ENCODE results near the gene CYB5RL. TPM values are rescaled to one million over a fixed set of nuclear protein-coding genes. Genes with fewer than 3 reads are reported as not detected.
"Not testable (repeated sequence)": the region's sequence is repeated elsewhere in the genome, so short reads cannot be mapped to it uniquely, and the experiment has no call there.

Gene CYB5RL
- total and polyA plus RNA-seq, 2 experiments from 2014 or later = 6.4 to 6.7 TPM

GRCh38 chr1:54238353-54239034, 38.7 kb upstream of the CYB5RL start:
- Histone ChIP-seq H3K9me3 (ENCODE audit: low read depth) (no peaks in the 10 kb centered on the region), H3K4me1 (ENCODE audit: low read depth) (no peaks in the 10 kb centered on the region), H3K36me3 (peaks cover 37% of the 10 kb centered on the region), H3K4me3 (no peak overlapping the region), H3K27me3 (no peaks in the 10 kb centered on the region), H3K27ac (no peak overlapping the region)
- no peak for TF ChIP-seq CTCF (IDR thresholded peaks at IDR 0.05; ENCODE audit: low read depth, low read length)
- no peak for DNase-seq (ENCODE audit: low read depth in 1 of 2, low spot score in 1 of 2)

- H3K9me3 ChIP-seq (ENCODE audit: low read depth) = no peaks in the 10 kb centered on the region
- no peak overlapping the region for H3K27ac ChIP-seq
- peaks cover 30% of the 10 kb centered on the region for H3K36me3 ChIP-seq
- no peaks in the 10 kb centered on the region for H3K4me1 ChIP-seq (ENCODE audit: low read depth)
- H3K27me3 ChIP-seq = no peaks in the 10 kb centered on the region
- DNase-seq (ENCODE audit: low read depth in 1 of 2, low spot score in 1 of 2) = no peak
- no peak for TF ChIP-seq CTCF (IDR thresholded peaks at IDR 0.05; ENCODE audit: low read depth, low read length)
- H3K4me3 ChIP-seq = no peak overlapping the region
Observed at GRCh38 chr1:54237586-54237985, 37.8 kb upstream of the CYB5RL start.

GRCh38 chr1:54234284-54234683, 34.5 kb upstream of the CYB5RL start:
- Histone ChIP-seq H3K4me1 (ENCODE audit: low read depth) (no peaks in the 10 kb centered on the region), H3K36me3 (peaks cover 23% of the 10 kb centered on the region), H3K27ac (no peak overlapping the region), H3K9me3 (ENCODE audit: low read depth) (no peaks in the 10 kb centered on the region), H3K4me3 (no peak overlapping the region), H3K27me3 (no peaks in the 10 kb centered on the region)
- no peak for DNase-seq (ENCODE audit: low read depth in 1 of 2, low spot score in 1 of 2)
- TF ChIP-seq CTCF (IDR thresholded peaks at IDR 0.05; ENCODE audit: low read depth, low read length) = no peak

- H3K4me3 ChIP-seq; H3K27ac ChIP-seq; H3K4me1 ChIP-seq (ENCODE audit: low read depth); H3K9me3 ChIP-seq (ENCODE audit: low read depth); H3K27me3 ChIP-seq; DNase-seq (ENCODE audit: low read depth in 1 of 2, low spot score in 1 of 2): not testable (repeated sequence)
- H3K36me3 ChIP-seq = peaks cover 16% of the 10 kb centered on the region
Observed at GRCh38 chr1:54233196-54233595, 33.4 kb upstream of the CYB5RL start.

GRCh38 chr1:54230507-54231339, 30.9 kb upstream of the CYB5RL start:
- TF ChIP-seq CTCF (IDR thresholded peaks at IDR 0.05; ENCODE audit: low read depth, low read length) = no peak
- Histone ChIP-seq H3K4me3 (no peak overlapping the region), H3K27ac (no peak overlapping the region)

More at GRCh38 chr1:54230507-54231339, 30.9 kb upstream of the CYB5RL start:
- no peaks in the 10 kb centered on the region for H3K9me3 ChIP-seq (ENCODE audit: low read depth)
- H3K27me3 ChIP-seq = no peaks in the 10 kb centered on the region
- no peaks in the 10 kb centered on the region for H3K4me1 ChIP-seq (ENCODE audit: low read depth)
- no peak for DNase-seq (ENCODE audit: low read depth in 1 of 2, low spot score in 1 of 2)
- peaks cover 9% of the 10 kb centered on the region for H3K36me3 ChIP-seq
